Stimulated activated CD4-positive, alpha-beta T cell treated with anti-CD3 and anti-CD28 coated beads, Interleukin-15, amount 100 ng/mL, for 48 hours (primary cell): ENCODE data around the gene CMTM5.
"Not testable (repeated sequence)": the region's sequence is repeated elsewhere in the genome, so short reads cannot be mapped to it uniquely, and the experiment has no call there.

Experiments used
- DNase-seq, 2 donors: peaks; one replicate each; pipeline ENCODE4 v3.0.0-alpha.2; 2020; ENCODE audit warnings: low read depth in 2 of 2

CMTM5 gene

GRCh38 chr14:23414906-23415820 is 38.3 kb downstream of the CMTM5 start:
- no peak for DNase-seq

GRCh38 chr14:23415821-23416778 is 39.3 kb downstream of the CMTM5 start:
- no peak for DNase-seq

- no peak for DNase-seq
Observed at GRCh38 chr14:23416801-23417200, 40.0 kb downstream of the CMTM5 start.

- not testable (repeated sequence) for DNase-seq
Observed at GRCh38 chr14:23417269-23417668, 40.4 kb downstream of the CMTM5 start.

- DNase-seq: no peak
Observed at GRCh38 chr14:23418021-23418420, 41.2 kb downstream of the CMTM5 start.

- DNase-seq: not testable (repeated sequence)
Observed at GRCh38 chr14:23419646-23420045, 42.8 kb downstream of the CMTM5 start.

GRCh38 chr14:23421594-23421993 is 44.7 kb downstream of the CMTM5 start:
- DNase-seq: no peak

- DNase-seq: no peak
Observed at GRCh38 chr14:23423657-23424056, 46.8 kb downstream of the CMTM5 start.

GRCh38 chr14:23425169-23425568 is 48.3 kb downstream of the CMTM5 start:
- DNase-seq: no peak

- not testable (repeated sequence) for DNase-seq
Observed at GRCh38 chr14:23425798-23426197, 49.0 kb downstream of the CMTM5 start.

- no peak for DNase-seq
Observed at GRCh38 chr14:23428686-23429495, 52.0 kb downstream of the CMTM5 start.
